HG03460 (cell line): ENCODE data around the gene CRACR2B.

Experiments
- ATAC-seq: cut with Tn5 transposase; IDR thresholded peaks from one replicate; pipeline ENCODE4 v1.9.1; 2021; ENCODE audit not compliant: unreplicated experiment

Gene CRACR2B

DNA sequence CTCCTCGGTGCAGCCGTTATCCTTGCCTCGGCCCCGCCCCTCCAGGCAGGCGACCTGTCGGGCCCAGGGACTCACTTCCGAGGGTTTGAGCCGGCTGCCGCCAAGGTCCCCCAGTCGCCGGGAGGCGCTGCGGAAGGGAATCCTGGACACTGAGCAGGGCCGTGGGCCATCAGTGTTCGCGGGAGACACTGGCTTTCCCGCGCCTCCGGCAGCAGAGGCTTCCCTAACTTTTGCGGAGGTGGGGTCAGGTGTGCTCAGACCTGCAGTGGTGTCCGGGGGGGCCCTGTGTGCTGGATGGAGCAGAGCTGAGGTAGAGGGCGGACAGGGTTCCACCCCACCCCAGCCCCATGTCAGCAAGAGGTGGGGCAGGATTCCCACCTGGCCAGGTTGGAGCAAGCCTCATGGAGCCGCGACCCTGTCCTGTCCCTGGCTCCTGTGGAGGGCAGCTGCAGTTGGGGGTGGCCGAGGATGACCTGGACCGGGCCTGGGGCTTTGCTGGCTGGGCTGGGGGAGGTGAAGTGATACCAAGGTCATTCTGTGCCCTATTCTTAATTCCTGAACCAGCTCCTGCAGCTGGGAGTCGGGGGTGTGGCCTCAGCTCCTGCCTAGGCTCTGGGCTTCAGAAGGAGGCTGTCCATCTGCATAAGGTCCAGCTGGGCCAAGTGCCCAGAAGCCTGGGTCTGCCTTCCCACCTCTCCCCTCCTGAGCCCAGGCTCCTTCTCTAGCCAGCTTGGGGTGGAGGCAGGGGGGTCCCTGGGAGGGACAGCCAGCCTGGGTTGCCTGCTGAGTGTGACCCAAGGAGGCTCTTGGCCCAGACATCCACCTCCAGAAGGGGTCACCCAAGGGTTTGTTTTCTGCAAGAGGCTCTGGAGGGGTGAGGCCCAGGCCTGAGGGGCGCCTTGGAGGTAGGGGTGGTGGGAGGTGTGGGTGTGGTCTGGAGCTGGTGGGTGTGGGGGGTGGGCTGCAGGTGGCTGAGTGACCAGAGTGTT is 23.4 kb downstream of the CRACR2B start:
- no peak for ATAC-seq

DNA sequence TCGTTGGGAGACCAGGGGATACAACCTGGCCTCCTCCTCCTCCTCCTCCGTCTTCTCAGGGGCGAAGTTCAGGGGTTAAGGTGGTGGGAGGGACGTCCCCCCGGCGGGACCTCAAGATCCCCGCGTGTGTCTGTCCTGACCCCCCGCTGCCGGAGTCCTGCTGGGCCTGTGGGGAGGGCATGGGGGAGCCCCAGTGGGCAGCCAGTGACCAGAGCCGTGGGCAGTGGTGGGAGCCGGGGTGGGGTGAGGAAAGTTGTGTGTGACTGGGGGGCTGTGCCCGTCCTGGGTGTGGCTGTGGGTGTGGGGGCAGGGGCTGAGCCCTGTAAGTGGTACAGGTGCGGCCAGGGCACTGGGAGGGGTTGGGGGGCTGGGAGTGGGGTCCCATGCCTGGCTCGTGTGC is 25.0 kb downstream of the CRACR2B start:
- ATAC-seq, result no peak

DNA sequence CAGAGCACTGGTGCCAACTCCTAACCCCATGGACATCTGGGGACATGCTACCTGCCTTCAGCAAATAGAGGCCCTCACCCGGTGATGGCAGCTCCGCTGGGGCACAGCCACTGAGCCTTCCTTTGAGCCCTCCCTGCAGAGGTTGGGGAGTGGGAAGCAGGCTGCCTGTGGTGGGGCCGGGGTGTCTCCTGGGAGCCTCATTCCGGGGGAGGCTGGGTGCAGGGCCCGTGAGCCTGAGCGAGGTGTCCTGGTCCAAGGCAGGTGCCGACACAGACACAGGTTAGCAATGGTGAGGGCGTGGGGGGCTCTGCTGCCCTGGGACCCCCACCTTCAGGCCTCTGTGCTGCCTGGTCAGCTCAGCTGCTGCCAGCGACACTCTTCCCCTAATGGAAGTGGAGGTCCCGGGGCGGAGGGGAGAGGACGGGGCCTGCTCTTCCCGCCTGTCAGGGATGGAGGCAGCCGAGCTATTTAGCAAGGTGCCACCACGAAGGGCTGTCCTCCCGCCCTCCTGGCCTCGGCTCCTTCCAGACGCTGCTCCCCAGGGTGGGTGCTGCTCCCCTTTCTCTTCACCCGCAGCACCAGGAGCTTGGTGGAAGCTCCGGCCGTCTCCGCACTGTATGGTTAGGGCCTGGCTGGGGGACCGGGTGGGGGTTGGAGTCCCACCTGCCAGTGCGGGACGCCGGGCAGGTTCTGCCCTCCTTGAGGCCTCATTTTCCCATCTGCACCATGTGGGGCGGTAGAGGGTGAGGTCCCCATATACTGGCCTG is 26.1 kb downstream of the CRACR2B start:
- no peak for ATAC-seq

DNA sequence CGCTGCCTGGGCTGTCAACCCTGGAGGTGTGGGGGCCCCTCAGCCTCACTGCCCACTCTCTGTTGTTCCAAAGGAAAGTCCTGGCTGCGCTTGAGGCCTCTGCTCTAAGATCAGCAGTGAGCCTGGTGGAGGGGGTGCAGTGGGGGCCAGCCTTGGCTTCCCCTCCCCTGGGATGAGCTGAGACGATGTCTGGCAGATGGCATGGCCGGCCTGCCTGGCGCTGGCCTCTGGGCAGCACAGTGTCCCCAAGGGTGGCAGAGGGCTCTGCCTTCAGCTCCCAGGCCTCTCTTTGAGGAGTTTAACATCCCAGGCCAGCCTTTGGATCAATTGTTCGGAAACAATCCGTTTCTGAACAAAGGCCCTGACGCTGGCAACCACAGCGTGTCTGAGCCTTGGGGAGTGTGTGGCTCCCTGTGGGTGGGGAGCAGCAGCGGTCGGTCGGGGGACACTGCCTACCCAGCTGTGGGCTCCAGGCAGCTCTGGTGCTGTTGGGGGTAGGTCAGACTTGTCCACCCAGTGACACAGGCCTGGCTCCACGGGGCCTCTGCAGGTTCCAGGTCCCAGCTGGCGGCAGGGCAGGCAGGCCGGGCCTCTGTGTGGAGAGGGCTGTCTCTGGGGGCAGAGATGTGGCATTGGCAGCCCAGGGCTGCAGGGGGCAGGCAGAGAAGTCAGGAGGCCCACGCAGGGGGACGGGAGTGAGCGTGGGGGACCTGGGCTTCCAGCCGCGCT is 27.0 kb downstream of the CRACR2B start:
- ATAC-seq, result no peak

DNA sequence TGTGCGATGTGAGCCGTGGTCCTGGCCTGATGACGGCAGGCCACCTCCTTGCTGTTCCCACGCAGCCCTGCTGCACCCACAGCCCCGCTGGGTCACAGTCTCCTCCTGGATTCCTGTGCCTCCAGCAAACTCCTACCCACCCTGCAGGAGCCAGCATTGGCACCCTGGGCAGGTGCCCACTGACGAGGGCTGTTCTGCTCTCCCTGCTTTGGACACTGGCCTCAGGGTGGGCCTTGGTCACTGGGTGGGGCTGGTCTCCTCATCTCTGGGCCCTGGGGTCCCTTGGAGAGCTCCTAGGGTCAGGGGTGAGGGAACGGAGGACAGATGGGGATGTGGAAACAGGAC is 27.6 kb downstream of the CRACR2B start:
- no peak for ATAC-seq

DNA sequence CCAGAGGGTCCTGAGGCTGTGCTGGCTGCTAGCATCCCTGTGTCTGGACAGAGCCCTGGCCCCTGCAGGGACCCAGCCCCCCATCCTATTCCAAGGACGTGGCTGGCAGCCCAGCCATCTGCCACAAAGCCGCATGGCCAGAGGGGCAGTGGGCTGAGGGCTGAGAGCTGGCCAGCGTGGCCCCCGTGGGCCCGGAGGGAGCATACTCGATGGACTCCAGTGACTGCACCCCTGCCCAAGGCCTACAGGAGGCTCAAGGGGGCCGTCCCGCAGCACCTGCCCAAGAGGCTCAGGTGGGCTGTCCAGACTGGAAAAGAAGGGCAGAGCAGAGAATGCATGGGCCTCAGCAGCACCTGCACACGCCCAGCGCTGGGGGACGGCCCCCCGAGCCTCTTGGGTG is 28.1 kb downstream of the CRACR2B start:
- ATAC-seq, result no peak

DNA sequence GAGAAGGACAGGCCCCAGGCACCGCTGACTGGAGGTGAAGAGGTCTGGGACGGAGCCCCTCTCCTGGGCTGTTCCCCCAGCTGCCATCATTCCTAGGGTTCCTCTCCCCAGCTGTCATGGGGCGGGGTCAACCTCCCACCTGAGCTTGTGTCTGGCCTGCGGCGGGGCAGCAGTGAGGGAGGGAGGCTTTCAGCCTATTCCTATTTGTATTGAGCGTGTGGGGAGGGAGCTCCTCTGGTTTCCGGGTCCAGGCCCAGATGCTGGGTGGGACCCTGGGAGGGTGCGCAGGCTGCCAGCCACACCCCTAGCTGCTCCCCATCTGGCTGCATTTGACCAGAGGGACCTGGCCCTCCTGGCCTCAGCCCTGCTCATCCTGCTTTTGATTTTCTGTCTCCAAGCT is 28.7 kb downstream of the CRACR2B start:
- ATAC-seq, result no peak

DNA sequence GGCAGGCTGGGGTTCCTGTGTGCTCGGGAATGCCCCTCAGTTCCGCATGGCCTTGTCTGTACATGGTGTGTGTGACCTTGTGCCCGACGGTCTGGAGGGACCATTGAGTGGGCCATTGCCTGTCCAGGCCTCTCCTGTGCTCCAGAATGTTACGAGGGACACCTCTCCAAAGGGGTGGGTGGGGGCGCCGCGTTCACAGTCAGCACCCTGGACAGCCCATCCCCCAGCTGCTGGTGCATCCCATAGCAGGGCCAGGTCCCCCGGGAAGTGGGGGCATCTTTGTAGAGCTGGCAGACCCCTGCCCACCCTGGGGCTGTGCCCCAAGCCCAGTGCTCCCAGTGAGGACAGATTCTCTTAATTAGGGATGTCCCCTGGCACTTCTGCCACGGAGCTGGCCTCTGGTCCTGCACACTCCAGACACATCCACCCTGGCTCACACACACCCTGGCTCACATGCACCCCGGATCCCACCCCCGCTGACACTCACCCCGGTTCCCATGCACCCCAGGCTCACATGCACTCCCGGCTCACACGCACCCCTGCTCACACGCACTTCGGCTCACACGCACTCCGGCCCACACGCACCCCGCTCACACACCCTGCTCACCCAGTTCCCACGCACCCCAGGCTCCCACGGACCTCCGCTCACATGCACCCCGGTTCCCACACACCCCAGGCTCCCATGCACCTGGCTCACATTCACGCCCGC is 30.5 kb downstream of the CRACR2B start:
- no peak for ATAC-seq

DNA sequence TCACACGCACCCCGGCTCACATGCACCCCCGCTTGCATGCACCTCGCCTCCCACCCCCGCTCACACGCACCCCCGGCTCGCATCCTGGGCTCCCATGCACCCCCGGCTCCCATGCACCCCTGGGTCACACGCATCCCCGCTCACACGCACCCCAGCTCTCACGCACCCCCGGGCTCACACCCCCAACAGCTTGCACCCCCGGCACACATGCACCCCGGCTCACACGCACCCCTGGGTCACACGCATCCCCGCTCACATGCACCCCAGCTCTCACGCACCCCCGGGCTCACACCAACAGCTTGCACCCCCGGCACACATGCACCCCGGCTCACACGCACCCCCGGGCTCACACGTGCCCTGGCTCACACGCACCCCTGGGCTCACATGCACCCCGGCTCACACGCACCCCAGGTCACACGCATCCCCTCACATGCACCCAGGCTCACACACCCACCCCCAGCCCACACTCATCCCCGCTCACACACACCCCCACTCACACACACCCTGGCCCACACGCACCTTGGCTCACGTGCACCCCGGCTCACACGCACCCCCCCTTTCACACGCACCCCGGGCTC is 31.1 kb downstream of the CRACR2B start:
- no peak for ATAC-seq

DNA sequence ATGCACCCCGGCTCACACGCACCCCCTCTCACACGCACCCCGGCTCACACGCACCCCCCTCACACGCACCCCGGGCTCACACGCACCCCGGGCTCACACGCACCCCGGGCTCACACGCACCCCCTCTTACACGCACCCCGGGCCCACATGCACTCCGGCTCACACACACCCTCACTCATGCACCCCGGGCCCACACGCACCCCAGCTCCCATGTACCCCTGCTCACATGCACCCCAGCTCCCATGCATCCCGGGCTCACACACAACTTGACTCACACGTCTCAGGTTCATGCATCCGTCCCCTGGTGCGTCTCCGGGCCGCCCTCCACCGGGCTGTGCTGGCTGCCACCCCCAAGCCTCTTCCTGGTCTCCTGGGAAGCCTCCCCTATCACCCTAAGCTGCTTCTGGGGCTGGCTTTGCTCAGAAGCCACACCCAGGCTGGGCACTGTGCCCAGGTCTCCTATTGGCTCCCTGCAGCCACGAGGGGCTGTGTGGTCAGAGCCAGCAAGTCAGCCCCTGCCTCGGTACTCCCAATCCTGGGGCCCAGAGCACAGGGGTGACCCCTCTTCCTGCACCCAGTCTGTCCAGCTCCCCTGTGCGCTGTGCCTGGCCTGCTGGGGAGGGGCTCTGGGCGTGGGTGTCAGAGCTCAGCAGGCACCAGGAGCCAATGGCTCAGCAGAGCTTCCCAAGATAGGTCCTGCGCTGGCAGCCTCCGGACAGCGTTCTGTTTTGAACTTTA is 31.8 kb downstream of the CRACR2B start:
- ATAC-seq, result no peak

DNA sequence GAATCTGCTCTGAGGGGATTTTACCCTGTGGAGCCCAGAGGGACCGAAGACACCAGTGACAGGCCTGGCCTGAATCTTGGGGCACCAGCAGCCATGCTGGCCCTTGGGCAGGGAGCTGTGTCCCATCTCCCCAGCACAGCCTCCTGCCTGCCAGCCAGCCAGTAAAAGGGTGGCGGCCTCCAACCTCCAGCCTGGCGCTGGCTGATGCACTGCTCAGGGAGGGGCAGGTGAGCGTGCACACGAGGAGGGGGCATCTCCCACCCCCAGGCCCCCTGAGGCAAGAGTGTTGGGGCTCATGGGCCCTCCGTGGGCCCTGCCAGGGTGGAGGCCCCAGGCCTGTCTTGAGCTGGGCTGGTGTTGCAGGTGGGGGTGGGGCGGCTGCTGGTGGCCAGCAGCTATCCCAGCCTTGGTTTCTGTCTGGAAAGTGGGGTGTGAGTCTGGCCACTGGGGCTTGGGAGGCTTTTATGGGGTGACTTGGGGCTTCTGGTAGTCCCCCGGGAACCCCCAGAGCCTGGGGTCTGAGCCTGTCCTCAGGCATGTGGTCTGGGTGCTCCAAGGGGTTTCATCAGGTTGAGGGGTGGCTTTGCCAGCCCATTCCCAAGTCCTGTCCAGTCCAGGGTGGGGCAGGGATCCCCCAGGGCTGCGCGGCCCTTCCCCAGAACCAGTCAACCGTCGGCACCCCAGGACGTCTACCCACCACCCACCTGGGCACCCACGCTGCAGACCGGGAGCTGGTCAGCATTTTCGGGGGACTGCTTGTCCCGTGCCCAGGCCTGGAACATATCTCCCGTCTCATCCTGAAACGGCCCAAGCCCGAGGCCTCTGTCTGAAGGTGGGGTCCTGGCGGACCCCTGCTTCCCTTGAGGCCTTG is 32.8 kb downstream of the CRACR2B start:
- no peak for ATAC-seq

DNA sequence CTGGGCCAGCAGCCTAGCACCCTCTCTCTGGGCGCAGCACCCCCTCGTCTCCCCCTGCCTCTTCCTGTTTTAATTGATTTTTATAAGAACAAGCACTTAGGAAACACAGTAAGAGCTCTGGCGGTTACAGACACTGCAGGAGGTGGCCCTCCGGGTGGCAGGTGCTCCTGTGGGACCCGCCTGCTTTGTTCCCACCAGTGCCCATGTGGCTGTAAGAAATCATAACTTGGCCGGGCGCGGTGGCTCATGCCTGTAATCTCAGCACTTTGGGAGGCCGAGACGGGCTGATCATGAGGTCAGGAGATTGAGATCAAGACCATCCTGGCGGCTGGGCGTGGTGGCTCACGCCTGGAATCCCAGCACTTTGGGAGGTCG is 33.4 kb downstream of the CRACR2B start:
- ATAC-seq, result no peak

DNA sequence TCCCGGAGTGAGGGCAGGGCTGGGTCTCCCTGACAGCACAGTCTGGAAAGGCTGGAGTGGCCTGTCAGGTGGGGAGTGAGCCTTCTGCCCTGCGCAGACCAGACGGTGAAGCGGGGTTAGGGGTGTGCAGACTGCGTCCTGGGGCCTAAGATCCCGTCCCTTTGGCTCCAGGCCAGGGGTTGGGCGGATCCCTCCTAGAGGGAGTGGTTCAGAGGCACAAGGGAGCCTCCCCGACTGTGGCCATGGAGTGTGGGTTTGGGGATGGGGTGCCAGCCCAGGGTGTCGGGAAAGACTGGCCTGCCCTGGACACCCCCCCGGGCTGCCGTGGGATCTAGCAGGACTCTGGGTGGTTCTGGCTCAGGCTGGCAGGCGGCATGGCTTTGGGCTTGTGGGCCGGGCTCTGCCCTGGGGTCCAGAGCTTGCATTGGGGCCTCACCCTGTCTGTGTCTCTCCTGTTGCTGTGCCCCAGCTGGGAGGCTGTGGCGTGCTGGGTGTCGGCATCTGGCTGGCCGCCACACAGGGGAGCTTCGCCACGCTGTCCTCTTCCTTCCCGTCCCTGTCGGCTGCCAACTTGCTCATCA is 34.5 kb downstream of the CRACR2B start:
- ATAC-seq, result no peak

DNA sequence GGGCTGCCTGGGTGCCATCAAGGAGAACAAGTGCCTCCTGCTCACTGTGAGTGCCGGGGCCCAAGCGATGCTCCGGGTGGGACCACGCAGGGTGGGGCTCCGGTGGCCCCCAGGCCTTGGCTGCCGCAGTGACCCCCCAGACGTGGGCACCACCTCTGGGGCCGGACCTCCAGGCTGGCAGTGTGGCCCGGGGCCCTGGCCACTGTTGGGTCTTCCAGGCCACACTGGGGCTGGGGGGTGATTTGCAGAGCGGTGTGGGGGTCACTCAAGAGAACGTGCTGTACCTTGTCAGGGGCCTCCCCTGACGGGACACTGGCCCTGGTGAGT is 34.9 kb downstream of the CRACR2B start:
- no peak for ATAC-seq

DNA sequence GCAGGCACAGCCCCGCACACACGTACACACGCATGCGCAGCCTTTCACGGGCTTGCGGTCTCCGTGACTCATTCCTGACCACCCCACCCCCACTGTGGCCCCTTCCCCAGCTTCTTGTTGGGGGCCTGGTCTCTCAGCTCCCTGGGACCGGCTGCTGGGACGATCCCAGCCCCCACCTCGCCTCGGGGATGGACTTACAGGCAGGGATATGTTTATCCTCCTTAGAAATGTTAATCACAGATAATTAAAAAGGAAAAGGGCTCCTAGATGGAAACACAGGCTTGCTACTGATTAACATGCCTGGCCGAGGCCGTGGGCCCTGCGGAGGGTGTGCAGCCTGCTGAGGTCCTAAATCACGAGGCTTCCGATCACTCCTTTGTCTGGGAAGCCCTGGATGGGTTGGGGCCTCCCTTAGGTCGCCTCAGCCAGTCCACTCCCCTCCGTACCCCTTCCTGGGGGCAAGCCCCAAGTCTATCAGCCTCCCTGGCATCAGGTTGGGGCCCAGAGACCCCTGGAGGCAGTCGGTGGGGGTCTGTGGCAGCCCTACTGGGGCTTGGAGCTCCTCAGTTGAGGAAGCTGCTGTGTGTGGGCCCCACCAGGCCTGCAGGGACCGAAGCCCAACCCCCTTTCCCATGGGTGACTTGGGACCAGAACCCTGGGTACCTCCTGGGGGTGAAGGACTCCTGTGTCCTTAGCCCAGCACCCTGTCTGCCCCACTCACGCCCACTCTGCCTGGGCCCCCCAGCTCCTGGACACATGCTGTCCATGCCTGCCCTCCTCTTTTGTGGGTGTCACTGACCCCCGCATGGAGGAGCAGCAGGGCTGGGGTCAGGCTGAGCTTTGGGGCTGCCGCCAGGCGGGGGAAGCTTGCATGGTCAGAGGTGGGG is 35.5 kb downstream of the CRACR2B start:
- no peak for ATAC-seq

DNA sequence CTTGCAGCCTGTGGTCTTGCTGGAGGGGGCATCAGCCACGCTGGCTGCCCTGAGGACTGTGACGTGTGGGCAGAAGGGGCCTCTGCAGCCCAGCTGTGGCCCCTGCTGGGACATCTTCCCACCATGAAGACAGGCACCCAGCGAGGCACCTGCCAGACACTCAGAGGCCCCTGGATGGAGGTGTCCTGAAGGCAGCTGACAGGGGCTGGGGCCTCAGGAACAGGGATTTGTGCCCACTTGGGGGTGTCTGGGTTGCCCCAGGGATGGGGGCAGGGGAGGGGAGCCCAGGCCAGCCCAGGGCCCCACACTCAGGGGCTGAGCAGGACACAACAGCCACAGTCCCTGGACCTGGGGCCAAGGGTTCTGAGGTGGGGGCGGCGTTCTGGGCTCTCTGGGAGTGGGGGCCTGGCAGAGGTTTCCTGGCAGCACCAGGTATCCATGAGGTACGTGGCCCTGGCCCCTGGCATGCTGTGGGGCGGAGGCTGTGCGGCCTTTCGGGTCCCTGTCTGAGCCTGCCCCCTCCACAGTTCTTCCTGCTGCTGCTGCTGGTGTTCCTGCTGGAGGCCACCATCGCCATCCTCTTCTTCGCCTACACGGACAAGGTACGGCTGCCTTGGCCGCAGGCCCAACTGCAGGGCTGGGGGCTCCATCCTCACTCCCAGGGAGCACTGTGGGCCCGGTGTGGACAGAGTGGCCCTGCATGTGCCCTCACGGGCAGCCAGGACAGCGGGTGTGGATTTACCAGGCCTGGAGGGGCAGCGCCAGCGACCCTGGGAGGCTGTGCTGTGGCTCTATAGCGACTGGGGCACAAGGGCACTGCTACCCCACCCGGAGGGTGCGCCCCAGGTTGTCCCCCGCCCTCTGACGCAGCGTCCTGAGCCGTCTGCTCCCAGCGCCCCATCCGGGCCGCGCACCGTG is 36.5 kb downstream of the CRACR2B start:
- no peak for ATAC-seq

DNA sequence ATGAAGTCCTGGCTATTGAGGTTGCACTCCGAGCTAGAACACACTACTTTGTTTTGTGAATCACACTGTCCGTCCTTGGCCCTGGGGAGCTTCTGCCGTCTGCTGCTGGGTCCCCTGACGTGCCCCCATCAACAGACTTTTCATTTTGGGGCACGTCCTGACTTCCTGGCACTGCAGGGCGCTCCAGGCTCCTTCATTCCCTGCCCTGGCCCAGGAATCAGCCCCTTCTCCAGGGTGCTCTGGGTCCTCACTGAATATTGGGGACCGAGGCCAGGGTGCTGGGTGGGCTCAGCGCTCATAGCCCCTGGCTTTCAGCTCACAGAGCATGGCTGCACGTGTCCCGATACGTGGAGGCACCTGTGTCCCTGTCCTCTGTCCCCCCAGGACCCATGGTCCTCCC is 37.2 kb downstream of the CRACR2B start:
- no peak for ATAC-seq
